Esophagus squamous epithelium (tissue), 4 donors: Measurements from ENCODE around the gene CRNN.

Experiments
- POLR2A ChIP-seq, 4 donors: fragments of 450-650 bp; IDR thresholded peaks; one replicate each; pipeline ENCODE4 v1.6.1; 2017; ENCODE audit warnings: antibody characterized with exemption in 4 of 4, mild to moderate bottlenecking in 4 of 4, moderate library complexity in 3 of 4
- TF ChIP-seq, protein P1 (sequence below), 6 experiments: fragments of 450-650 bp in 4 of 6; fragments of 200-600 bp in 2 of 6; sonication (generic) in 2 of 6; IDR thresholded peaks; one replicate each; pipeline ENCODE4 v1.5.1; 2016 to 2019; ENCODE audit warnings: antibody characterized with exemption in 6 of 6, mild to moderate bottlenecking in 4 of 6, moderate library complexity in 4 of 6

GRCh38 chr1:152448496-152448895 is 34.4 kb upstream of the CRNN start:
- TF ChIP-seq, protein P1, sequence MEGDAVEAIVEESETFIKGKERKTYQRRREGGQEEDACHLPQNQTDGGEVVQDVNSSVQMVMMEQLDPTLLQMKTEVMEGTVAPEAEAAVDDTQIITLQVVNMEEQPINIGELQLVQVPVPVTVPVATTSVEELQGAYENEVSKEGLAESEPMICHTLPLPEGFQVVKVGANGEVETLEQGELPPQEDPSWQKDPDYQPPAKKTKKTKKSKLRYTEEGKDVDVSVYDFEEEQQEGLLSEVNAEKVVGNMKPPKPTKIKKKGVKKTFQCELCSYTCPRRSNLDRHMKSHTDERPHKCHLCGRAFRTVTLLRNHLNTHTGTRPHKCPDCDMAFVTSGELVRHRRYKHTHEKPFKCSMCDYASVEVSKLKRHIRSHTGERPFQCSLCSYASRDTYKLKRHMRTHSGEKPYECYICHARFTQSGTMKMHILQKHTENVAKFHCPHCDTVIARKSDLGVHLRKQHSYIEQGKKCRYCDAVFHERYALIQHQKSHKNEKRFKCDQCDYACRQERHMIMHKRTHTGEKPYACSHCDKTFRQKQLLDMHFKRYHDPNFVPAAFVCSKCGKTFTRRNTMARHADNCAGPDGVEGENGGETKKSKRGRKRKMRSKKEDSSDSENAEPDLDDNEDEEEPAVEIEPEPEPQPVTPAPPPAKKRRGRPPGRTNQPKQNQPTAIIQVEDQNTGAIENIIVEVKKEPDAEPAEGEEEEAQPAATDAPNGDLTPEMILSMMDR (IDR thresholded peaks at IDR 0.05): no peak
- TF ChIP-seq POLR2A (IDR thresholded peaks at IDR 0.05): no peak
